ENCODE measurements around the gene SLC45A3. TPM values are rescaled to one million over a fixed set of nuclear protein-coding genes. Genes with fewer than 3 reads are reported as not detected.

SLC45A3 gene
- total RNA-seq, 1 donor from 2014 or later, result 6.9 TPM

- ATAC-seq (ENCODE audit: poor library complexity) (no peak), DNase-seq (no peak)
- intact Hi-C loops (cut with DNase I), result no loop called here
Observed at GRCh38 chr1:205627956-205628355, 52.4 kb downstream of the SLC45A3 start.

GRCh38 chr1:205626216-205626615 is 54.1 kb downstream of the SLC45A3 start:
- intact Hi-C loops (cut with DNase I), result no loop called here
- DNase-seq (no peak), ATAC-seq (ENCODE audit: poor library complexity) (no peak)

DNA sequence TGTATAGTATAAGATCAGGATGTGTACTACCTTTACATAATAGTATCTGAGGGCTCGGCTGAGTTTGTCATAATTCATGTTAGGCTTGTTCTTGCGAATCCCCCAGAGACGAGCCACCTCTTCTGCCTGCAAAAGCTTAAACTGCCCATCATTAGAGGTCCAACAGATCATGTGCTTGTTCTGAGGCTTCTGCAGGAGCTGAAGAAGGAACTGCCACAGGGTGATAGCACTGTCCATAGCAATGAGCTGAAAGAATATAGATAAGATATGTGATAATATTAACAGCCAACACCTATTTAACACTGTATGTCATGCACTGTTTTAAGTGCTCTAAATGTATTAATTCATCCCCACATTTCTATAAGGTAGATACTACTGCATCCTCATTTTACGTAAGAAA is 56.7 kb downstream of the SLC45A3 start:
- DNase-seq, result no peak
- intact Hi-C loops (cut with DNase I), result no loop called here
- ATAC-seq (ENCODE audit: poor library complexity), result no peak

DNA sequence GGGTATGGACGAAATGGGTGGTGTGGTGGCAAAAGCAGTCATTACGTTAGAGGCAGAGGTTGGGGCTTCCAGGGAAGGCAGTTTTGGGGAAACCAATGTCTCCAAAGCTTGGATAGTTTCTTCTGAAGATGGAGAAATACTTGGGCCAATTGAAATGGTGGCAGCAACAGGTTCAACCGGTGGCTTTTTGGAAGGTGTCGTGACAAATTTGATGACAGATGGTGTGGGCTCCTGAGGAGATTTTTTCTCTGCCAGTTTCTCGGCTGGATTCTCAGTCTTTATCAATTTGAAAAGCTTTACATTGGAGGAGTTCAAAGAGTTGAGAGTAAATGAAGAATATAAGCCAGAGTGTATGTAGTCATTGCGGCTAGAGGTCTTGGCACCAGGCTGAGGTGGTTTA is 60.0 kb downstream of the SLC45A3 start:
- DNase-seq, result no peak
- intact Hi-C loops (cut with DNase I), result no loop called here
- no peak for ATAC-seq (ENCODE audit: poor library complexity)

- intact Hi-C loops (cut with DNase I), result no loop called here
- DNase-seq (no peak), ATAC-seq (ENCODE audit: poor library complexity) (no peak)
Observed at GRCh38 chr1:205619376-205619775, 60.9 kb downstream of the SLC45A3 start.

GRCh38 chr1:205616563-205617293 is 63.6 kb downstream of the SLC45A3 start:
- ATAC-seq (ENCODE audit: poor library complexity) (no peak), DNase-seq (no peak)
- intact Hi-C loops (cut with DNase I), result no loop called here

DNA sequence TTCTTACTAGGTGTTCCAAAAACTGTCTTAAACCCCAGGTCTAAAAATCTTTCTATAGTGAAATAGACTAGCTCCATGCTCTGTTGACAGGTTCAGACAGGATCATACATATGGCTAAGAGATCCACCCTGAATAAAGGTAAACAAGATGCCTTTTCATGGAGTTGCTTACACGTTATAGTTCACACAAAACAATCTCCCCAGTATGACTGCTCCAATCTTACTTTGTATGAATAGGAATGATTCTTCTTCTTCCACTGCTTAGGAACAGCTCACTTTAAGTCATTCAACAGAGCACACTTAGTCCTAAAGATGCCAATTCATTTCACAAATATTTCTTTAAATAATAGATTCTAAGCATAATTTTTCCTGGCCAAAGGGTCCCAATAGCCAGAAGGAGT is 64.5 kb downstream of the SLC45A3 start:
- ATAC-seq (ENCODE audit: poor library complexity) (no peak), DNase-seq (no peak)
- intact Hi-C loops (cut with DNase I), result no loop called here

DNA sequence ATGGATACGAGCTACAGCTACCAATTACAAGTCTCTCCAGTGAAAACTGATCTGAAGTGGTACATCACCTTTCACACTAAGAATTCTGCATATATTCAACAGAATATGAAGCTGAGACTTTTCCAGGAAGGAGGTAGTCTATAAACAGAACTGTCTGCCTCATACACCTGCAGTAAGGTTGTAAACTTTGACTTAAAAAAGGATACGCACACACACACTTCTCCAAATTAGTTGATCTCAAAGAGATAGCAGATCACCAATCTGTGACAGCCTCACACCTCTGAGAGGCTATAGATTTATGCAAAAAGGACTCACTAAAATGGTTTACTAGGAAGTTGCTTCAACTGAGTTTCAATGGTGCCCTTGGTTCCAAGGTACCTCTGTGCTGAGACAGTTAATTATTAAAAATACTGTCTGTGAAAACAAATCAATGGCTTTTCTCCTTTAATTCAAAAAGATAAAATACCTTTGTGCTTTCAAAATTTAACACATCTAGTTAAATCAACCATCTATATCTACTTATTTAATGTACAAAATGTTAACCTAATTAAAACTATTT is 66.4 kb downstream of the SLC45A3 start:
- intact Hi-C loops (cut with DNase I), result no loop called here
- no peak for ATAC-seq (ENCODE audit: poor library complexity)
- DNase-seq, result no peak

DNA sequence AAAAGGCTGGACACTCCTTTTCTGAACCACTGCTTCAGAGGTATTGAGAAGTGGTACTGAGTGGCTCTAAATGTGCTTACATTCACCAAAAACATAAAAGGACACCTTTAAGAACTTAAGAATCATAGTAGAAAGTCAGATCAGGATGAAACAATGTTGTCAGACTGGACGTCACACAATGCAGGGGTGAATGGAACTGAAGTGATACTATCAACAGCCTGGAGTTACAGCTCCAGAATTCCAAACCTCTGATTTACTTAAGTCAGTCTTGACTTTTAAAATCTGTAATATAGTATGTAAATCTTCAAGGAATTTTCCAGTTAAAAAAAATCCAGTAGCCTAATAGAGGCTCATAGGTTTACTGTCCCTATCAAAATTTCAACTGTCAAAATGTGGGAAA is 67.8 kb downstream of the SLC45A3 start:
- ATAC-seq (ENCODE audit: poor library complexity) (no peak), DNase-seq (no peak)
- intact Hi-C loops (cut with DNase I), result no loop called here

- DNase-seq (no peak), ATAC-seq (ENCODE audit: poor library complexity) (no peak)
- intact Hi-C loops (cut with DNase I), result no loop called here
Observed at GRCh38 chr1:205612104-205612503, 68.2 kb downstream of the SLC45A3 start.

DNA sequence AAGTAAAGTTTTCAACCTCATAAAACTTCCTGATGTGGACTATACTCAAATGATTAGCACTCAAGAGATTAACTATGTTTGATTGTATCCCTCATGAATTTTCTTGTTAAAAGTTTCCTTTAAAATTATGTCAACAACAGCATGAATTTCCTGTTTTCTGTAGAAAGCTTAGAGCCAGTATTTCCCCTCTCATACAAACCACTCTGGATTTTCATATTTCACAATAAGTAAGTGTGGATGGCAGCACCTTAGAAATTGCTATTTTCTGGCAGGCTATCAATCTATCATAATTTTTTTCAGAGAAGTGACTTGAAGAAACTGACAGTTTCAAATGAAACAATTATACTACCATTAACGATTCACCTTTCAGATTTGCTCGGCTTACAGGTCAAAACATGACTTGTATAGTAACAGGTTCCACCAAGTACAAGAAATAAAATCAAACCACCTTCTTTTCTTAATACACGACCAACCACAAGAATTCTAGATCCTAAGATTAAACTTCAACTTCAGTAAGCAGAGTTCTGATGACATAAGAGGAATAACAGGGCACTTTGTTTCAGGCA is 69.3 kb downstream of the SLC45A3 start:
- ATAC-seq (ENCODE audit: poor library complexity) (no peak), DNase-seq (no peak)
- intact Hi-C loops (cut with DNase I), result no loop called here

DNA sequence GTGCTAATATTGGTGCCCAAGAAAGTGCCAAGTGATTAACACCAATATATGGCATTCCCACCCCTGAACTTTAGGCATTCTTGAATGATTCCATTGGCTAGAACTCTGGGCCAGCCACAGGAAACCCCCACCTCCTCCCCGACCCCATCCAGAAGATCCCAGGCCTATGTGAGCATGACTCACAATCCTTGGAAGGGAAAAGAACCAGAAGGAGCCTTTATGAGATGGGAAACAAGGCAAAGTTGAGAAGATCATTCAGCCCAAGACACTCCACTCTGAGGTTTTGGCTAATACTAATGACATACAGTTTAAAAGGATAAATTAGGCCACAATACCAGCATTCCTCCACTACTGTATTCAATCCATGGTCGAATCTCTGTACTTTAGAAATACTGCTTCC is 70.3 kb downstream of the SLC45A3 start:
- intact Hi-C loops (cut with DNase I), result no loop called here
- no peak for DNase-seq
- ATAC-seq (ENCODE audit: poor library complexity), result no peak

Other genes starting within 250 kb of the SLC45A3 start
- gene BLACAT1, start 224.5 kb downstream of the SLC45A3 start, total RNA-seq, result not detected
- 172 TPM for gene CDK18, start 175.8 kb downstream of the SLC45A3 start, total RNA-seq
- 31.1 TPM for gene ELK4, start 48.5 kb downstream of the SLC45A3 start, total RNA-seq
- gene NUCKS1, start 69.7 kb upstream of the SLC45A3 start, total RNA-seq, result 196 TPM
- 15.0 TPM for gene RAB29, start 95.0 kb upstream of the SLC45A3 start, total RNA-seq
- gene SLC41A1, start 132.7 kb upstream of the SLC45A3 start, total RNA-seq, result 465 TPM
- 1.9 TPM for gene PM20D1, start 169.6 kb upstream of the SLC45A3 start, total RNA-seq